Daoy (cell line): ENCODE results near the gene LYRM4. TPM values are rescaled to one million over a fixed set of nuclear protein-coding genes. Genes with fewer than 3 reads are reported as not detected.
A peak's percentile ranks its signal among the peaks of the same experiment; 100 is the strongest.

Experiments
- DNase-seq: peaks from one replicate; pipeline ENCODE4 v3.0.0-alpha.2; 2015; ENCODE audit warnings: low read depth
- total RNA-seq: library from RNA; depleted of rRNA; stranded (reverse); fragments of >200 nt; shearing (Covaris generic); gene quantifications from 2 replicates; pipeline ENCODE4 v1.2.3, GENCODE V29; 2014

LYRM4 gene
- total RNA-seq, 1 experiment from 2014 or later, result 24.6 TPM

- DNase-seq, result no peak
Measured at GRCh38 chr6:5099537-5099936, 161.2 kb downstream of the LYRM4 start.

GRCh38 chr6:5098501-5099270 lies 162.1 kb downstream of the LYRM4 start:
- no peak for DNase-seq

DNA sequence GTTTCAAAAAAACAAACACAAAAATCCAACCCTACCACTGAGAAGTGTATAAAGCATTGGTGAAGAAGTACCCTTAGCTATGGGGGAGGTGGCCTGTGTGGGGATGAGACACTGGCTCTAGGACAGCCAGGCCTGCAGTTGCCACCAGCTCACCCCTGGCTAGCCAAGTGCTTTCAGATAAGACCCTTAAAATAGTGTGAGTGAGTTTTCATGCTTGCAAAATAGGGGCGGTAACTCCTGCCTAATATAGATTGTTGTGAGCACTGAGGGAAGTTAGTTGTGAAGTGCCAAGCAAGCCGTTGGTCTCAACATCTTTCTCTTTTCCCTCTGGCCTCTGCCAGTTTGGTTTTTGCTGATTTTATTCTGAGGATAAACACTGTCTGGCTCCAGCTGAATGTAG lies 164.3 kb downstream of the LYRM4 start:
- DNase-seq, result no peak

- DNase-seq, result no peak
Measured at GRCh38 chr6:5095236-5095635, 165.5 kb downstream of the LYRM4 start.

- DNase-seq, result peak; percentile 75
Measured at GRCh38 chr6:5094327-5094726, 166.4 kb downstream of the LYRM4 start.

GRCh38 chr6:5093231-5094015 lies 167.3 kb downstream of the LYRM4 start:
- peak; percentile 36 for DNase-seq

- DNase-seq, result no peak
Measured at GRCh38 chr6:5091210-5092069, 169.3 kb downstream of the LYRM4 start.

- no peak for DNase-seq
Measured at GRCh38 chr6:5090603-5091002, 170.1 kb downstream of the LYRM4 start.

DNA sequence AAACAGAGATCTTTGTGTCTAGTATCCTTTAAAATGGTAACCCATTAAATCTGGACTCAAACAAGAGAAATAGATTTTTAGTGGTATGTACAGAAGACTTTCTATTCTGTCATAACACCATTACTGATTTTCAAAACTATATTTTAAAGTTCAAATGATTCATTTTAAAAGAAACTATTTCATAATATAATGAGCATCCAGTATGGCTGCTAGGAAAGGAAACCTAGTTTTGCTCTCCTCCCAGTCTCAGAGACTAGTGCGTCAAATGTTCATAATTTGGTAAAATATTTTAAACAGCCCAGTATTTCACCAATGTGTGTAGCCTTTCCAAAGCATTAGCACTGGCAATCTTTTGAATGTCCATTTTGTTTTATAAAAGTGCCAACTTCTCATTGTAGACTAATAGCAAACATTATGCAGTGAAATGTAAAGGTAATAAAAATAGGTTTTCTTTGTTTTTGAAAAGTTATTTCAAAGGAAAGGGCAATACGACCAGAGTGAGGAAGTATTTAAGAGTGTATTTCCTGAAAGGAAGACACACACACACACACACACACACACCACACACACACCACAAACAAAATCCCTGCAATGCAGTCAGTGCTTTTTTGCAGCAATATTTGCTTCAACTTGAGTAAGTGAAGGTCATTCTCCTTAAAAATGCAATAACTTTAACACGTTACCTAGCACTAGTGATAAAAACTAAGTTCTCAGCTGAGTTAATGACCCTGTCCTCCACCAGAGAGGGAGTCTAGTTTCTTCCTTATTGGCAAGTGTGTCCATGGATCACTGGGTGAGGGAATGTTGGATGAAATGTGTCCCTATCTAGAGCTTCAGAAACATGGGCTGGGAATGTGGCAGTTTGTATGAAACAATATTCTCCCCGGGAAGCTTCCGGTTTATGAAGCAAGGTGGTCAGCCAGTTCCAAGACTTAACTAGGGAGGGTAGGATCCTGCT lies 171.0 kb downstream of the LYRM4 start:
- no peak for DNase-seq

DNA sequence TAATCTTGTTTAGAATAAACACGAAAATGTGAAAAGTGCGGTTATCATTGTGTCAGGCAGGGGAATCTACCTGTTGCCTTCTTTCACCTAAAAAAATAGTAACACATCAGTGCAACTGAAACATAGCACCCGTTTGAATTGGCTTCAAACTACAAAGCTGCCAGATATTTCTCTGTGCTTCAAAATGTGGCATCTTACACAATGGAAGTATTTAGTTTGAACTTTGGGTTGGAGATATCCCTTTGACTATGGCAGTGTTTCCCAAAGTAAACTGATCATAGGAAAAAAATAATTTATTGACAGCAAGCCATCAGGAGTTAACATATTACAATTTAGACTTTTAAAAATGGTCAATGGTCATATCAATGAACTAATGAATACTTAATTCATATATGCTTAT lies 172.0 kb downstream of the LYRM4 start:
- DNase-seq, result no peak

GRCh38 chr6:5087389-5087788 lies 173.4 kb downstream of the LYRM4 start:
- no peak for DNase-seq

- no peak for DNase-seq
Measured at GRCh38 chr6:5086294-5086890, 174.4 kb downstream of the LYRM4 start.

- peak; percentile 62 for DNase-seq
Measured at GRCh38 chr6:5085648-5086293, 175.0 kb downstream of the LYRM4 start.

DNA sequence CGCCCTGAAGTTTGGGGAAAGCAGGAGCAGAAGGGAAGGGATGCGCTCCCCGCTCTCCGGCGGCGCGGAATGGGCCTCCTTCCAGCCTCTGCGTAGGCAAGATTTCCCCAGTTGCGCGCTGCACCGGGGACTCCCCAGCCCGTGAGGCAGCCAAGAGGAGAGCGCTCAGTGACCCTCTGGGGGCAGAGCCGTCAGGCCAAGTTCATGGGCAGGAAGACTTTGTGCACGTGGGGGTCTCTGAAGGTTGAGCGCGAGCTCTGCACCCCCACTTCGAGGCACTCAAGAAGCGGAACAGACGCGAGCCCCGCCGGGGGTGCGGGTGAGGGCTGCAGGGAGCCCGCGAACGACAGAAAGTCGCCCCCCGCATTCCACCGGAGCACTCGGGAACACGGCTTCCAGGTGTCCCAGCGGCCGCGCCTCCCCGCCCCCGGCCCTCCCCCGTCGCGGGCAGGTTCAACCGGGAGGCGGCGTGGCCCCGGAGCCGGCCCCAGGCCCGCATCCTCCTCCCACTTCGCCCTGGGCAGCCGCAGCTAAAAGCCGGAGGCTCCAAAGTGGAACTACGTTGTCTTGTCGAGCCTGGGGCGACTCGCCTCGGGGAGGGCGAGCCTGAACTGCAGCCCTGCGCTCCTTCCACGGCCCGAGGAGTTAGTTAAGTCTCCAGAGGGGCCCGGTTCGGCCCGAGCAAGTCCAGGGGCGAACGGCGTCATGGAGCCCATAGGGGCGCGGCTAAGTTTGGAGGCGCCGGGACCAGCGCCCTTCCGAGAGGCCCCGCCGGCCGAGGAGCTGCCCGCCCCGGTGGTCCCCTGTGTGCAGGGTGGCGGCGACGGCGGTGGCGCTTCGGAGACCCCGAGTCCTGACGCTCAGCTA lies 175.7 kb downstream of the LYRM4 start, which contains the start of gene PPP1R3G:
PPP1R3G (plus strand) TSS at position 561 of the 867 bp plus-strand sequence; CDS start at position 706, 145 bp downstream.
- DNase-seq, result peak; percentile 67

DNA sequence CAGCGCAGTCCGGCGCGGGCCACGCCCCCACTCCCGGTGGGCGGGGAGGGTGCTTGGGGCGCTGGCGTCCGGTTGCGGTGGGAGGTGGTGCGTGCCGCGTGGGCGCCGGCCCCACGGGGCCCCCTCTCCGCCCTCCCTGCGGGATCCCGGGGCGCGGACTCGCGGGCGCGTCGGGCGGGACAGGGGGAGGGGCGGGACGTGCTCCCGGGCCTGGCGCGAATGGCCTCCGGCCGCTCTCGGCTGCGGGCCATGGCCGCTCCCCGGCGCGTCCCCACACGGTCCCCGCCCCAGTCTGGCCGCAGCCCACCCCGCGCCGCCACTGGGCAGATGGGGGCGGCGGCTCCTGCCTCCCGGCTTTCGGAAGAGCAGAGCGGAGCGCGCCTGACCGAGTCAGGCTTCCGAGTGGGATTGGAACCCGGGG lies 176.4 kb downstream of the LYRM4 start:
- no peak for DNase-seq

- no peak for DNase-seq
Measured at GRCh38 chr6:5083813-5084359, 176.9 kb downstream of the LYRM4 start.

DNA sequence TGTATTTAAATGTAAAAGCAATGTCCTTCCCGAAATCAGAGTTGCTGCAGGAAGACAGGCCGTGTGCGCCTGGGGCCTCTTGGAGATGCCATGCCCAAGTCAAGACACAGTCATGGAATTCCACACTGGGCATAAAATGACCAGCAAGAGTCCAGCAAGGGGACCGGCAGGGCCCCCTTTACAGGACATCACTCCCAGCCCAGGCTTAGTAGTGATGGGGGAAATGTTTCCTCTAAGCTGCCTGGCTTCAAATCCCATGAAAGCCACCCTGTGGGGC lies 177.5 kb downstream of the LYRM4 start:
- no peak for DNase-seq

DNA sequence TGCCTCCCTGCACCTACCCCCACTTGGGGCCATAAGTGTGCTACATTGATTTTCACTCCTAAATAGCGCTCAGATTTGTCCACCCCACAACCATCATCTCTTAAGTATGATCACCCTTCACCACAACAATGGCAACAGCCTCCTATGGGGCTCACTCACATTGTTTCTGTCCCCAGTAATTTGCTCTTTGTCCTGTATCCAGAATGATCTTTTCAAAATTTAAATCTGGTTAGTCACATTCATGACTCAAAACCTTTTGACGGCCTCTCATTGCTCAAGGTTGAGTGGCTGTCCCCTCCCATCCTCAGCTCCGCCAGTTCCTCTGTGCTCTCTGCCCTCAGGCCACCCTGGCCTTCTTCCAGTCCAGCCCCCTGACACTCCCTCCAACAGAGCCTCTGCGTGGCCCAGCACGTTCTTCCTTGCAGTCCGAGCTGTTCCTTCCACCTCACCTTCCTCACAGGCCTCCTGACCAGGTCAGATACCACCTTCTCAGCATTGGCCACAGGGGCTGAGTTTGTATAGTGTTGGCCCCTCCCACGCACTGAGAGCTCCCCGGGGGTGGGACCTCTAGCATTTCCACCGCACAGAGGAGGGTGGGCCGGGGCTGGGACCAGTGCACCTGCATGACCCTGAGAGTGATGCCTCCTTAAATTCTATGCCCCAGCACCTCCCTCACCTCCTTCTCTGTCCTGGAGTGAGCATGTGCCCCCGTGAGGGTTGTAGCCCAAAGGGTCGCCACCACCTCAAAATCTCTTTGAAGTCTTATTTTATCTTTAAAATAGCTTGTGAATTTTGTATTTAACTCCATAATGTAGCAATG lies 178.1 kb downstream of the LYRM4 start:
- DNase-seq, result peak; percentile 91
